ENCODE measurements around the gene NOL3.

GRCh38 chr16:67167588-67167987 lies 2.8 kb upstream of the NOL3 start:
- TF ChIP-seq CTCF (IDR thresholded peaks at IDR 0.05; ENCODE audit: extremely low read depth in 1 of 2, insufficient read depth in 1 of 2, low read depth in 1 of 2, low read length in 2 of 2) (no peak), POLR2A (IDR thresholded peaks at IDR 0.05; ENCODE audit: low read depth, low read length) (no peak), FOS (IDR thresholded peaks at IDR 0.05; ENCODE audit: borderline replicate concordance, insufficient read depth, low read length) (no peak), MYC (IDR thresholded peaks at IDR 0.05; ENCODE audit: low read depth, low read length) (no peak), EZH2 (IDR thresholded peaks at IDR 0.05; ENCODE audit: borderline replicate concordance, low read depth, low read length, severe bottlenecking) (no peak), POLR2AphosphoS5 (IDR thresholded peaks at IDR 0.05; ENCODE audit: insufficient read depth, low read depth, low read length) (no peak), GATA2 (IDR thresholded peaks at IDR 0.05; ENCODE audit: insufficient read depth, insufficient read length, low read depth, low read length) (no peak)
- TF ChIP-seq, protein P1, sequence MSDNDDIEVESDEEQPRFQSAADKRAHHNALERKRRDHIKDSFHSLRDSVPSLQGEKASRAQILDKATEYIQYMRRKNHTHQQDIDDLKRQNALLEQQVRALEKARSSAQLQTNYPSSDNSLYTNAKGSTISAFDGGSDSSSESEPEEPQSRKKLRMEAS (IDR thresholded peaks at IDR 0.05; ENCODE audit: insufficient read depth, insufficient read length): no peak
